Omental fat pad (tissue), 4 donors: ENCODE data around the gene INTS15. TPM values are rescaled to one million over a fixed set of nuclear protein-coding genes. Genes with fewer than 3 reads are reported as not detected.

Source experiments
- ATAC-seq: fragments of 150-250 bp; one replicate; pipeline ENCODE4 v1.9.1; 2016; ENCODE audit warnings: mild to moderate bottlenecking, moderate library complexity; ENCODE audit not compliant: low FRiP score
- DNase-seq: peaks from one replicate; pipeline ENCODE4 v3.0.0-alpha.2; 2019; ENCODE audit warnings: low spot score
- CTCF ChIP-seq, 3 donors: fragments of 450-650 bp; IDR thresholded peaks; one replicate each; pipeline ENCODE4 v1.5.1; 2016 to 2017; ENCODE audit warnings: antibody characterized with exemption in 3 of 3, mild to moderate bottlenecking in 3 of 3, moderate library complexity in 2 of 3
- total RNA-seq, 4 donors: library from RNA; depleted of rRNA; stranded (reverse); fragments of >200 nt; gene quantifications; one replicate each; pipeline ENCODE4 v1.1.0, GENCODE V29; 2016

INTS15 gene
- total RNA-seq, 4 donors from 2014 or later: 20.2 to 45.1 (median 24.1) TPM

- no peak for ATAC-seq
- DNase-seq: no peak
- TF ChIP-seq CTCF (IDR thresholded peaks at IDR 0.05): no peak
Measured at GRCh38 chr7:6649241-6649961, 59.6 kb downstream of the INTS15 start.

GRCh38 chr7:6650086-6650485, 60.3 kb downstream of the INTS15 start:
- ATAC-seq: no peak
- DNase-seq: no peak
- no peak for TF ChIP-seq CTCF (IDR thresholded peaks at IDR 0.05)

GRCh38 chr7:6650521-6651011, 60.7 kb downstream of the INTS15 start:
- DNase-seq (no peak), ATAC-seq (no peak)
- no peak for TF ChIP-seq CTCF (IDR thresholded peaks at IDR 0.05)

- DNase-seq: no peak
- TF ChIP-seq CTCF (IDR thresholded peaks at IDR 0.05): no peak
- no peak for ATAC-seq
Measured at GRCh38 chr7:6651851-6652445, 62.1 kb downstream of the INTS15 start.

- TF ChIP-seq CTCF (IDR thresholded peaks at IDR 0.05): no peak
- no peak for ATAC-seq
- DNase-seq: no peak
Measured at GRCh38 chr7:6652446-6653011, 62.7 kb downstream of the INTS15 start.

- no peak for ATAC-seq
- no peak for DNase-seq
- no peak for TF ChIP-seq CTCF (IDR thresholded peaks at IDR 0.05)
Measured at GRCh38 chr7:6653071-6654003, 63.5 kb downstream of the INTS15 start.
